Right ventricle myocardium inferior (tissue), 1 donor: ENCODE measurements around the gene SERPINB5. TPM values are rescaled to one million over a fixed set of nuclear protein-coding genes. Genes with fewer than 3 reads are reported as not detected.

Experiments used
- ATAC-seq: fragments of 200-7000 bp; cut with Tn5 transposase; one replicate; pipeline ENCODE4 v1.9.1; 2020; ENCODE audit warnings: mild to moderate bottlenecking, moderate library complexity
- DNase-seq: peaks from one replicate; pipeline ENCODE4 v3.0.0; 2021; ENCODE audit errors: missing footprints
- intact Hi-C: fragments of 100-400 bp; cut with DNase I; formaldehyde crosslinking; loops from one replicate; pipeline ENCODE4 v1.11.0; 2022
- total RNA-seq: library from RNA; stranded (reverse); fragmentation: NEBNext Ultra II Directional; extraction: Animal tissue kit (Norgen Biotek cat#: 25700); gene quantifications from one replicate; pipeline ENCODE4 v1.2.1, GENCODE V29; 2021
- donor health status: DM: no; HTN: yes; CAD: no; lungs with severe emphysema.

The SERPINB5 gene
- total RNA-seq, 1 donor from 2014 or later: not detected

DNA sequence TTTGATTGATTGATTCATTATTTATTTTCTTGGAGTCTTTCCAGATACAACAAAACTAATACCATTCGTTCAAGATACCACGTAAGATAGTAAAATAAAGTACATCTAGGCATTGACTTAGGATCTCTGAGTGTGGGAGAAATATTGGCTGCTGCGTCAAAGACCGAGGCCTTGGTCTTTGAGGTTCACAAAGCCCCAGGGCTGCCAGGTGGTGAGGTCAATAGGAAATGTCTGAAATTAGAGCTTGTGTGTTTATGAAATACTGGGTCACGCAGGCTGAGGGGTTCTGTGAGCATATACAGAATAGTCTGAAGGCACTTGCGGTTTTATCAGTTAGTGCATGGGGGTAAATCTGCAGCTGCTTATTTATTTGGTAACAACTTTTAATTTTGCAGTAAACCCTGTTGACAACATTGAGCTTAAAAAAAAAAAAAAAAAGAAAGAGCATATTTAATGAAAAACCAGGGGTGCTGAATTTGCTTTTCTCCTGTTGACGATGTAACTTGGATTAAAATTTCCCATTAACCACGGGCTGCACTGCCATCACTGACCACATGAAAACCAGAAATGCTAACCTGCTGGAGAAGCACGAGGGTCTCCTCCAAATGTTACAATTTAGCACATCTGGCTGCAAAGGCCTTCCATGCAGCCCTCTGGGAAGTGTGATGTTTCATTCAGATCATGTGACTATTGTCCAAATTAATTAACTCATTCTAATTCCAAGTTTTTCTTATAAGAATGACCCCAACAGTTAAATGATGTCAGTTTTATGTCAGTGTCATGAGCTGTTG, 38.3 kb downstream of the SERPINB5 start:
- DNase-seq: no peak
- no peak for ATAC-seq
- intact Hi-C loops: loop anchor here (5.0 kb wide), 1 partner anchor 332 kb away; no protein-coding TSS in a partner anchor

DNA sequence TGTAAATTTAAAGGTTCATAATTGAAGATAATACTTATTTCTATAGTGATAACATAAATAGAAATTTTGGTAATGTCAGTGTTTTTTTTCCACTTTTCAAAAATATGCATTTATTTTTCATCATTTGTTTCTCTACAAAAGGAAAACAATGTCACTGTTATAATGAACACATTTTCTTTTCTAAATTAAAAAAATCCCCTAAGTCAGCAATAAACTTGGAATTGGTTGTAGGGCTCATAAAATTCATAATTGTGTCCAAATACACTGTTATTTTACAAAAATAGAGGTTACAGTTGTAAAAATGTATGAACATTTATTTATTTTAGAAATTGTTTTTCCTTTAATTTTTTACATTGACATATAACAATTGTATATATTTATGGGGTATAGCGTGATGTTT, 39.0 kb downstream of the SERPINB5 start:
- intact Hi-C loops: no loop called here
- DNase-seq (no peak), ATAC-seq (no peak)

DNA sequence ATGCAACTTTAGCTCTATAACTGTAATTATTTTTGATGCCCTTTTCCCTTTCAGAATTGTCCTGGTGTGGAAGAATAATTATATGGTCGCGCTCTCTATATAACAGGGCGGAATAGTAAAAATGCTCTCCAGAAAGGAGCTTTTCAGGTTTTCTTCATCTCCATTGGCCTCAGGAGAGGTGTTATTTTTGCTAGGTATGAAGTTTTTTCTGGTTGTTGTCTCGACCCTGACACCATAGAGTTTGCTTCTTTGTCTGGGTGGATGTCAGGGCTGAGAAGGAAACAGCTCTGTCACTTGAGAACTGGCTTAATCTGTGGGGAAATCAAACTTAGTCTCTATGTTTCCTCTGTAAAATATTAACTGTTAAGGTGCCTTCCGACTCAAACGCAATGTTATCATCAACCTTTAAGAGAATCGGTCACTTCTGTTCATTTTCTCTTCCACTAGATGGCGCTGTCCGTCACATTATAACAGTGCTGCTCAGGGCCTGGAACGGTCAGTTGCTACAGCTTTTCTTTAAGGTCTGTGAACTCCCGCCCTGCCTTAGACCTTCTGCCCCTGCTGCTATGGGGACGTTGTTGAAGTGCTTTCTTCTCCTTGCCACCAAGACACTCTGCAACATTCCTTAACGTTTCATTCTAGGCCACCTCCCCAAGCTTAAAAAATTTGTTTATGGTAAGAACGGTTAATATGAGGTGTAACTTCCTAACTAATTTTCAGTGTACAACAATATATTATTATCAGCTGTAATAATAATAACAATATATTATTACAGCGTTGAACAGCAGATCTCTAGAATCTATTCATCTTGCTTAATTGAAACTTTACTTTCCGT, 41.6 kb downstream of the SERPINB5 start:
- DNase-seq: no peak
- intact Hi-C loops: loop anchor here (2.0 kb wide), 1 partner anchor 418 kb away; no protein-coding TSS in a partner anchor
- ATAC-seq: no peak

DNA sequence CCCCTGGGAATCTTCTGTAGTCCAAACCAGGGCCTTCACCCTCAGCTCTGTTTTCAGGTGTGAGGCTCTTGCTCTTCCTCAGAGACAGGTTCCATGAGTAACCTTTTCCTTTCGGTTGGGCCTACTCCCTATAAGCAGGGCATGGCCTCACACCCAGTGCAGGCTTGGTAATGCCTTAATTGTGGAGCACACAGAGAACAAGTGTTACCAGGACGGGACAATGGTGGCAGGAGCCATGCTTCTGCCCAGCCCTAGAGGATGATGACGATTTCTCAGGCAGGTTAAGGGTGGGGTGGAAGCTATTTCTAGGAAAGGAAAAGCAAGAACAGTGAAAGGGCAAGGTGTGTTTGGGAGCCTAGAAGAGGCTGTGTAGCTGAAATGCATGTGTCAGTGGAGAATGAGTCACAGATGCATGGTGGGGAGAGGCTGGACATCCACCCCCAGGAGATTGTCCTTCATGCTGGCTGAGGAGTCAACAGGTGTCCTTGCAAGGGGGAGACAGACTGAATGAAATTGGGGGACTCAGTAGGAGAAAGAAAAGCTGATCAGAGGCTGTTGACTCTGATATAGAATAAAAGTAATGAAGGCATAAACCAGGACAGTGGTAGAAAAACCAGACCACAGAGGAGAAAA, 43.4 kb downstream of the SERPINB5 start:
- intact Hi-C loops: loop anchor here (2.0 kb wide), 1 partner anchor 59 kb away; no protein-coding TSS in a partner anchor
- DNase-seq: no peak
- no peak for ATAC-seq

DNA sequence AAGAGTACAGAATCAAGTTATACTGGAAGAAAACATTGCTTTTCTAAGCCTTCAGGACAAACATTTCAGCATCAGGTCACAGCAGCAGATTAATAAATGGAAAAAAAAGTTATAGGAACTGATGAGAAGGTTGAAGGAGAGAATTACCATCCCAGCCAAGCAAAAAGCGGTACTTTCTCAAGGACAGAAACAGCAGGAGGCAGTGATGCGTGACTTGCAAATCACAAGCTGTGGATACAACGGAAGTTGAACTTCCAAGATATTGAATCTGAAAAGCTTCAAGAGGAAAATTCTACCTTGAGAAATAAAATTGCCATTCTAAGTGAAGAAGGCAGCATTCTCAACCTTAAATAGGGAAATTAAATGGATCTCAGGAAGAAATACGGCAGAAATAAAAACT, 46.9 kb downstream of the SERPINB5 start:
- ATAC-seq (no peak), DNase-seq (no peak)
- intact Hi-C loops: no loop called here

DNA sequence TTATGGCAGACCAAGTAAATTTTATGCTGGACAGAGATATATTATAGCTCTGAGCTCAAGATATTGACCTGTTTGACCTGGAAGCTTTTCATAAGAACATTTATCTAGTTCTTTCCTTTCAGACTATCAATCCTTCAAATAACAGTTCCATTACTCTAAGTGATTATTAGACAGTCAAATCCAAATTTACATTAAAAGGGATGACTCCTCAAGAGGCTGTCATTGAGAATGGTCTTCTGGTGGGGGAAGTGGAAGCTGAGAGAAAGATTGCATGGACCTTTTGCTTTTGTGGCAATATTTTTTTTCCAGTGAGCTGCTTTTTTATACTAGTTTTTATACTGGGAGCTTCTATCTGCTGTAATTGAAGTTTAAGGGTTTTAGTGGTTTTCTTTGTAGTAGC, 50.5 kb downstream of the SERPINB5 start:
- DNase-seq (no peak), ATAC-seq (no peak)
- intact Hi-C loops: no loop called here

DNA sequence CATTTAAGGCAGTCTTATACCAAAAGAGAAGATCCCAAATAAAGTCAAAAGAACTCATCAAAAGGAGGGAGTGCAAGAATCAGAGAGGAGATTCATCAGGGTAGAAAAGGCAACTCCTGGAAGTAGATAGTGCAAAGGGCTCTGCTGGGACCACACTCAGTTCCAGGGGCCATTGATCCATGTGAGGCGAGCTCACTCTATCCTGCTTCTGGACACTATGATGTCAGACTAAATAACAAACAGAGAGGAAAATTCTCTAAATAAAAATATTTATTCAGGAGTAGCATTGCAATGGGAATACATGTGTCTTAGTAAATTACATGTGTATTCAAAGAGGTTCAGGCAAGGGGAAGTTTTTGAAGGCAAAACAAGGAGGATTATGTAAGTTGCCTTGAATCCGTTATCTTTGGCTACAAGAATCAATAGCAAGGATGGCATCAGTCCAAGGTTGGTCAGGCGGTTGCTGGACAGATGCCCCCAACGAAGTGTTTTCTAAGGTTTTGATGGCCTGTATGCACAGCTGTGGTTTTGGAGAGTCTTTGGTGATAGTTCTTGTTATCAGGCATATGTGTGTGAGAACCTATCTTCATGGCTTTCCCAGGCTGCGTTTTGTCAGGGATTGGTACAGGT, 52.2 kb downstream of the SERPINB5 start:
- DNase-seq (no peak), ATAC-seq (no peak)
- intact Hi-C loops: no loop called here

DNA sequence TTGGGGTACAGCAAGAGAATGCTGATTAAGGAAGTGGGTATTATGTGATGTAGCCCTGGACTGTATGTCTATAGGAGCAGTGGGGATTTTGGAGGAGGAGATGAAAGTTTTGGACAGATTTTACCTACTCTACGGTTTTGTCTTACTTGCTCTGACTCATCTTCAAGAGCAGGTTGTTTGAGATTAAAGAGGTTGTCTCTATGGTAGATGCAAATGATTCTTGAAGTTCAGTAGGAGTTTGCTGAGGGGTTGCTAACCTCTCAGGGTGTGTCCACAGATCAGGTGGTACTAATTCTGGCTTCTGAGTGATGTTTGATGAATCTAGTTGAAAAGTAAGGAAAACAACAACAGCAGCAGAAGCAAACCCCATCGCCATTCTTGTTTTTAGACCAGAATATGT, 55.7 kb downstream of the SERPINB5 start:
- ATAC-seq: no peak
- DNase-seq: no peak
- intact Hi-C loops: no loop called here

DNA sequence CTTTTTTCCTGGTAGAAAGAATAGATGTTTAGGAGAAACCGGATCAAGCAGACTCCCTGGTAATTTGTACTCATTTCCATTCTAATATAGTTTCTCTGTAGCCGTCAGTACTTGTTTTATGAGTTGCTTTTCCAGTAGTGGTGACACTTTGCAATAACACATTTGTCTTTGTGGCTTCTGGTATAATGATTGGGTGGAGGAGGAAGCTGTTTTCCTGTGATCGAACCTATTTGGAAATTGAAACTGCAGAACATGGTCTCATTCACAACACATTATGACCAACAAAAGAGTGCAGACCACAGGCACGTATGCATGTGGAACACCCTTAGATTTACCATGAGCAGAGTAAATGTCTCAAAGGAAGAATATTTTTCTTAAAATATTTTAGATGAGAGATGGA, 57.9 kb downstream of the SERPINB5 start:
- no peak for DNase-seq
- no peak for ATAC-seq
- intact Hi-C loops: no loop called here

DNA sequence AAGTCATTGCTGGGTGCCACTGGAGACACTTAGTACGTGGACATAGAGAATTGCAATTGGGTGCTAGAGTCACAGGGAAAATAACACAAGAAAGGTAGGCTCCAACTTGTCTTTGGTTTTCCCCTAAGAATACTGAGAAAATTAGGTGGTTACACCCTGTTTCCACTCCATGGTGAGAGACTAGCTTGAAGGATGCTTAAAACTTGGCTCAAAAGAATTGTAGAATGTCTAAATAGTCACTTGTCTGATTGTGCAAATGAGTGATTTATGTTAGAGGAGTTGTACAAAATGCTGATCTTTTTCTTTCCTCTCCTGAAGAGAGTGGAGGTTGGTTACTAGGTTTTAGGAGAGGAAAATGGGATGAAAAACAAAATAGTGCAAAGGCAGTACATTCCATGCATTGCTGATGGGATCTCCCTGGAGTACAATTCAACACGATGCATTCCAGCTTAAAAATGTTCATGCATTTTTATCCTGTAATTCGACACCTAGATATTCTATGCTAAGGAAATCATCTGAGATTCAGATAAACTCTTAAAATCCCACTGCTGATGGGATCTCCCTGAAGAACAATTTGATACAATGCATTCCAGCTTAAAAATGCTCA, 63.2 kb downstream of the SERPINB5 start:
- intact Hi-C loops: no loop called here
- no peak for ATAC-seq
- no peak for DNase-seq

DNA sequence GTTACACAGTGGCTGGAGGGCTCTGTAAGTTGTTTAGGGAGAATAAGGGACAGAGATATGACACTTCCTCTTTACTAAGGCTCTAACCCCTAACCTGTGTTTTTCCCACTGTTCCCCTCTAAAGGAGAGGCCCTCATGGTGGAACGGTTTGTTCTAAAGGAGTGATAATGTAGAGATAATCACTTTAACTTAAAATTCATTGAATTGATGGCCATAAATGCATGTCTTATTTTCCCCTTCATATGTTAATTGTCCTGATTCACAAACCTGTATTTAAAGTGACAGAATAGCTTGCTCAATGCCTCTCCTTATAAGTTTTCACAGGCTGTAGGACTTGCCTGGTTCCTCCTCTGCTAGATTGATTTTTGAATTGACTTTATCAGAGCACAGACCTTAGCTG, 65.3 kb downstream of the SERPINB5 start, which contains the start of gene SERPINB12:
SERPINB12 (plus strand) TSS at position 301 of the 400 bp plus-strand sequence. CDS start 13,791 bp downstream, outside the sequence.
- no peak for ATAC-seq

DNA sequence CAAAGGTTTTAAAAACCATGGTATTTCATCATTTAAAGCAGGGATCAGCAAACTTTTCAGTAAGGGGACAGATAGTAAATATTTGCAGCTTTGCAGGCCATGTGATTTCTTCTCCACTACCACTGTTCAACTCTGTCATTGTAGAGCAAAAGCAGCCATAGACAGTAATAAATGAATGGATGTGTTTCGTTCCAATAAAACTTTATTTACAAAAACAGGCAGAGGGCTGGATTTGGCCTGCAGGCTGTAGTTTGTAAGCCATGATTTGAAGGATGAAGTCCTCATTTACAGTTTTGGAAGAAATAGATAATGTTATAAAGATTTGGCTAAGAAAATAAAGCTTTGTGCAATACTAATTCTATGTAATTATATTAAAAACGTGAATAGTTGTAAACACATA, 67.3 kb downstream of the SERPINB5 start:
- DNase-seq (no peak), ATAC-seq (no peak)
- intact Hi-C loops: no loop called here

More for the DNA sequence above, 65.3 kb downstream of the SERPINB5 start, which contains the start of gene SERPINB12:
- no peak for DNase-seq
- intact Hi-C loops: no loop called here

DNA sequence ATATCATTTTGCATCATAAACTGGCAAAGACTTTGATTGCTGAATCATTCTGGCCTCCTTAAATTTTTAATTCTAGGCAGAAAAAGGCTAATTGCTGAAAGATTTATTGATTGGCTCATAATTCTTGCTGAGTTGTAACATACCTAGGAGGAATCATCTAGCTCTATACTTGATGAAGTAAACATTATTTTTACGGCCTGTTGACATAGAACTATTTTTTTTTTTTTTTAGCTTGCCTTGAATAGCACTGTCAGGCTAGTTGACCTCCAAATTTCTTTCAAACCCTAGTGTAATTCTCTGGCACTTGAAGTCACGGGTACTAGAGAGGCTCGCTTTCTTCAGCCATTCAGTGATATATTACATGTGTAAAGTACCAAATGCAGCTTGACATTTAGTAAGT, 68.2 kb downstream of the SERPINB5 start:
- intact Hi-C loops: no loop called here
- no peak for DNase-seq
- ATAC-seq: no peak

DNA sequence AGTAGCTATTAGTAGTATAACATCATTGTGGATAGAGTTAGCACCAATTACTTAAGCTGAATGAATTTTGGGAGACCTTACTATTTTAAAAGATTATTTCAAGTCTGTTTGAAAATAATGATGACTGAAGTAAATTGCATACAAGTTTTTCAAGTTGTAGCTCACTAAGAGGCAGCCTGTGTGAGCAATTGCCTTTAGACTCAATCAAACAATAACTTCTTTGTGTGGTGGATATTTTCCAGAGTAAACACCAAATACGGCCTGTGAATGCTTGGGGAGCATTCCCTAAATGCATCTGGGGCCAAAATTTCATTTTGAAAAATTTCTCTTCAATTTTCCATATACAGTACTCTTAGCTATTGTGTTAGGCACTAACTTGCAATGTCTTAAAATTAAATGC, 73.3 kb downstream of the SERPINB5 start:
- no peak for ATAC-seq

DNA sequence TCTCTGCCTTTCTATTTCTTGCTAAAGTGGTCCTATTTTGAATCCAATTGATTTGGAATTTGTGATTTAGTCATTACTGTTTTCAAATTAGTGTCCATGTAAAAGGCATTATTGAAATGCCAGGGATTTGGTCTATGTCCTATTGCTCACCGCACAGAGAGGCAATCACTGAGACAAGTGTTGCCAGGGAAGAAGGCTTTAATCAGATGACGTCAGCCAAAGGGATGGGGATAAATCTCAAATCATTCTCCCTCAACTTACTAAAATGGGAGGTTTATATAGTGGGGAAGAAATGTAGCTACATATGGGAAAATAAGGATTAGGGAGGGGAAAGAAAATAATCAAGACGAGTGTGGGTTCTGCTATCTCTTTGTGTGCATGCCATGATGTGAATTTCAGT, 75.0 kb downstream of the SERPINB5 start:
- DNase-seq (no peak), ATAC-seq (no peak)
- intact Hi-C loops: no loop called here

More for the DNA sequence above, 73.3 kb downstream of the SERPINB5 start:
- DNase-seq: no peak
- intact Hi-C loops: no loop called here

DNA sequence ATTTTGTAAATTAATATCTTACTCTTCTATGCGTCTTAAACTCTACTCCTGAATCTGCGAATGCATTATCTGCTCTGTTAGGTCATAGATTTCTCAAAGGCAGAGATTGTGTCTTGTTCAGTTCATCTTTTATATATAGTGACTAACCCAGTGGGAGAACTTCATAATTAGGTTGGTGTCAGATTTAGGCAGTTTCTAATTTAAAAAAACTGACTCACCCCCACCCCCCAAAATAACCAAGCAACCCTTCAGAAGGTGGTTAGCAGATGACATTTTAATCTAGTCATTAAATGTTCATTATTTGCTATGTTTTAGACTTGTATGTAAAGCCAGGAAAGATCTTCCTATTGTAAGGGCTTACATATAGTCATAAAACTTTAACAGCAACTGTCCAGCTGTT, 75.8 kb downstream of the SERPINB5 start:
- no peak for DNase-seq
- intact Hi-C loops: no loop called here
- ATAC-seq: no peak

DNA sequence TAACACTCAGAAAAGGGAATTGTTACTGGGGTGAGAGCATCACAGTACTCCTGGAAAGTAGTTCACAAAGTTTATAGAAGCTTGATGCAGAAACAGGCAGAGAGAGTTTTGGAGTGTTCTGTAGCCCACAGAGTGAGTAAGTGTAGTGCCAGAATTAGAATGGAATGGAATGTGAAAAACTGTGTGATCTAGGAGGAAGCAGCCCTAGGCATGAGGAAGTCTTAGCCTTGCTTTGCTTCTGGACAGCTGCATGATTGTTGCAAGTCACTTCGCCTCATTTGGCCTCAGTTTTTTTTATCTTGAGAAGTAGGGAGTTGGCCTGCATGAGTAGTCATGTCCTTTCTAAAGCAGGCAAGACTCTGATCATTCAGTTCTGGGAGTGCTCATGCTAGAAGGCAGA, 76.3 kb downstream of the SERPINB5 start:
- ATAC-seq: peak; percentile 89
- intact Hi-C loops: no loop called here
- DNase-seq: no peak
